ENCODE measurements around the gene RBM5.

GRCh38 chr3:50128001-50128400 lies 39.3 kb downstream of the RBM5 start:
- TF ChIP-seq CTCF (IDR thresholded peaks at IDR 0.05; ENCODE audit: low read length) (no peak), EZH2 (IDR thresholded peaks at IDR 0.05; ENCODE audit: borderline replicate concordance, low read length) (no peak)

All from OCI-LY1 (cell line).